Gastrocnemius medialis (tissue), 4 donors: Measurements from ENCODE around the gene CAPN5. TPM values are rescaled to one million over a fixed set of nuclear protein-coding genes. Genes with fewer than 3 reads are reported as not detected.

ENCODE experiments used
- ATAC-seq, 2 donors: fragments of 150-250 bp; one replicate each; pipeline ENCODE4 v1.9.1; 2016
- DNase-seq, 2 donors: peaks; one replicate each; pipeline ENCODE4 v3.0.0-alpha.2; 2019
- H3K27ac ChIP-seq, 4 donors: fragments of 200-600 bp; sonication (generic); 1 replicate in 1 of 4; 2 replicates in 3 of 4; pipeline ENCODE4 v1.5.1; 2016 to 2018; ENCODE audit warnings: mild to moderate bottlenecking in 2 of 4, moderate library complexity in 1 of 4
- H3K27me3 ChIP-seq, 3 donors: fragments of 200-600 bp; sonication (generic) in 2 of 3; 1 replicate in 1 of 3; 2 replicates in 2 of 3; pipeline versions ENCODE4 v1.5.1 to v1.6.0; 2016 to 2019; ENCODE audit warnings: mild to moderate bottlenecking in 1 of 3, moderate library complexity in 1 of 3
- H3K36me3 ChIP-seq, 2 donors: fragments of 200-600 bp; sonication (generic) in 1 of 2; one replicate each; pipeline ENCODE4 v1.5.1; 2017 to 2018
- H3K4me1 ChIP-seq, 2 donors: fragments of 200-600 bp; sonication (generic) in 1 of 2; one replicate each; pipeline ENCODE4 v1.5.1; 2016 to 2017; ENCODE audit warnings: mild to moderate bottlenecking in 2 of 2
- H3K4me3 ChIP-seq, 4 donors: fragments of 200-600 bp; sonication (generic) in 3 of 4; 1 replicate in 1 of 4; 2 replicates in 3 of 4; pipeline ENCODE4 v1.5.1; 2016 to 2019; ENCODE audit warnings: mild to moderate bottlenecking in 2 of 4
- H3K9me3 ChIP-seq, 3 donors: fragments of 200-600 bp; sonication (generic) in 2 of 3; 1 replicate in 1 of 3; 2 replicates in 2 of 3; pipeline ENCODE4 v1.5.1; 2016 to 2019
- POLR2A ChIP-seq, 2 donors: fragments of 450-650 bp; IDR thresholded peaks; one replicate each; pipeline ENCODE4 v1.6.1; 2017; ENCODE audit warnings: antibody characterized with exemption in 2 of 2, mild to moderate bottlenecking in 2 of 2, moderate library complexity in 2 of 2
- in situ Hi-C, 4 donors: fragments of 200-750 bp; cut with MboI; loops; one replicate each; pipeline versions ENCODE4 v1.15.0 to v1.8.0; 2017; ENCODE audit warnings: low sequenced_read_pairs in 4 of 4
- intact Hi-C: fragments of 100-400 bp; cut with DNase I; formaldehyde crosslinking; loops from one replicate; pipeline ENCODE4 v1.15.1; 2023; ENCODE audit warnings: low total_unique reads
- total RNA-seq, 4 donors: library from RNA; depleted of rRNA; stranded (reverse); fragments of >200 nt; gene quantifications; one replicate each; pipeline versions ENCODE4 v1.1.0 to v1.2.3, GENCODE V29; 2016
- TF ChIP-seq, protein P1 (sequence below), 5 experiments: fragments of 450-650 bp in 3 of 5; fragments of 200-600 bp in 2 of 5; sonication (generic) in 2 of 5; IDR thresholded peaks in 4 of 5; conservative IDR thresholded peaks in 1 of 5; 1 replicate in 4 of 5; 2 replicates in 1 of 5; pipeline ENCODE4 v1.5.1; 2016 to 2019; ENCODE audit warnings: antibody characterized with exemption in 5 of 5, mild to moderate bottlenecking in 3 of 5, moderate library complexity in 3 of 5

The CAPN5 gene
- total RNA-seq, 4 donors from 2014 or later = 0.58 to 12.4 (median 1.5) TPM

DNA sequence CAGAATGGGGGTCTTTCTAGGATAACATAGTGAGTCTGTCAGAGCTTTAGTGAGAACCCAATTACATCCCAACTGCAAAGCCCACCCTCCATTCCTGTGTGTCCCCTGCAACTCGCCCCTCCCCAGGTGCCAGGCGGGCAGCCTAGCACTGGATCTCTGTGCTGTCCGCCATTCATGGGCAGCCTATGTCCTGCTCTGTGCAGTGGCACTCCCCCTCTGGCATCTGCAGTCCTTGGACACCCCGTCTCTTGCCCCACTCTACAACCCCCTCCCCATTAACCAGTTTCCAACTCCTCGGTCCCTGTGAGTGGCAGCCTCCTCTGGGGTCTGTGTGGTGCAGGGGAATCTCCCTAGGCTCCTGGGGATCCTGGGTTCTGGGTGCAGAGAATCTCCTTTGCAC is 98.3 kb downstream of the CAPN5 start:
- H3K9me3 ChIP-seq = no peaks in the 10 kb centered on the region
- no peak for TF ChIP-seq POLR2A (IDR thresholded peaks at IDR 0.05)
- TF ChIP-seq, protein P1, sequence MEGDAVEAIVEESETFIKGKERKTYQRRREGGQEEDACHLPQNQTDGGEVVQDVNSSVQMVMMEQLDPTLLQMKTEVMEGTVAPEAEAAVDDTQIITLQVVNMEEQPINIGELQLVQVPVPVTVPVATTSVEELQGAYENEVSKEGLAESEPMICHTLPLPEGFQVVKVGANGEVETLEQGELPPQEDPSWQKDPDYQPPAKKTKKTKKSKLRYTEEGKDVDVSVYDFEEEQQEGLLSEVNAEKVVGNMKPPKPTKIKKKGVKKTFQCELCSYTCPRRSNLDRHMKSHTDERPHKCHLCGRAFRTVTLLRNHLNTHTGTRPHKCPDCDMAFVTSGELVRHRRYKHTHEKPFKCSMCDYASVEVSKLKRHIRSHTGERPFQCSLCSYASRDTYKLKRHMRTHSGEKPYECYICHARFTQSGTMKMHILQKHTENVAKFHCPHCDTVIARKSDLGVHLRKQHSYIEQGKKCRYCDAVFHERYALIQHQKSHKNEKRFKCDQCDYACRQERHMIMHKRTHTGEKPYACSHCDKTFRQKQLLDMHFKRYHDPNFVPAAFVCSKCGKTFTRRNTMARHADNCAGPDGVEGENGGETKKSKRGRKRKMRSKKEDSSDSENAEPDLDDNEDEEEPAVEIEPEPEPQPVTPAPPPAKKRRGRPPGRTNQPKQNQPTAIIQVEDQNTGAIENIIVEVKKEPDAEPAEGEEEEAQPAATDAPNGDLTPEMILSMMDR (IDR thresholded peaks at IDR 0.05 in 4 of 5, conservative IDR thresholded peaks at IDR 0.05 in 1 of 5) = no peak
- intact Hi-C loops = no loop called here
- H3K27me3 ChIP-seq = no peaks in the 10 kb centered on the region
- no peak for ATAC-seq
- no peaks in the 10 kb centered on the region for H3K4me1 ChIP-seq
- no peak overlapping the region for H3K4me3 ChIP-seq
- no peaks in the 10 kb centered on the region for H3K36me3 ChIP-seq
- in situ Hi-C loops = no loop called here
- no peak for DNase-seq
- no peak overlapping the region for H3K27ac ChIP-seq

DNA sequence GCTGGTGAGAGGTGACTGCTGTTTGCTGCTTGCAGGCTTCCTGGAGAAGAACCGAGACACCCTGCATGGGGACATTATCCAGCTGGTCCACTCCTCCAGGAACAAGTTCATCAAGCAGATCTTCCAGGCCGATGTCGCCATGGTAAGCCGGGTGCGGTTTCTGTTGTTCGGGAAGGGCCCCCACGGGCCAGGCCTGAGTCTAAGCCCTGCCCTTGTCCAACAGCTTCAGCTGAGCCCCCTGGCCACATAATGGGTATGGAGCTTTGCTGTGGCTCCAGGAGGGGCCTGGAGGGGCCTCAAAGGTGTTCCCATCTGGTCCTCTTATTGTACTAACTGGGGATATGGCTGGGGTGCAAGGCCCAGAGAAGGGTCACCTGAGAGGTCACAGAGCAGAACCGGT is 99.2 kb downstream of the CAPN5 start:
- Histone ChIP-seq H3K9me3 (no peaks in the 10 kb centered on the region), H3K4me3 (no peak overlapping the region), H3K27me3 (no peaks in the 10 kb centered on the region), H3K36me3 (no peaks in the 10 kb centered on the region), H3K4me1 (no peaks in the 10 kb centered on the region), H3K27ac (no peak overlapping the region)
- TF ChIP-seq, protein P1 (IDR thresholded peaks at IDR 0.05 in 4 of 5, conservative IDR thresholded peaks at IDR 0.05 in 1 of 5) = no peak
- no peak for TF ChIP-seq POLR2A (IDR thresholded peaks at IDR 0.05)
- no peak for ATAC-seq
- intact Hi-C loops = no loop called here
- DNase-seq = no peak
- in situ Hi-C loops = no loop called here

- DNase-seq = no peak
These were observed 100.4 kb downstream of the CAPN5 start for GRCh38 chr11:77167111-77167626.

DNA sequence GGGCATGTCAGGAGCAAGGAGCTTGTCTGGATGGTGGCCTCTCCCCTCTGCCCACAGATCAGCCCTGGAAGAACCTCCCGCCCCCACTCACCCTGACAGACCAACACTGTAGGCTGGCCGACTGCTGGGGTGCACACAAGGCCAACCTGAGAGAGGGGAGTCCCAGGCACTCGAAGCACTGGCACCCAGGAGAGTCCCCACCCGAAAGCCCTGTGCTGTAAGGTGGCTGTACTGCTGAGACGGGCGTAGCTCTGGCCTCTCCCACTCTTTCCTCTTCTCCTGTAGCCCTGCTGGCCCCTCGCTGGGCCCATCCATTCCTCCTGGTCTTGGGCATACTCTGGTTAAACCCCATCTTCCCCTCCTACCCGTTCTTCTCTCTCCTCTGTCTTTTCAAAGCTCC is 101.0 kb downstream of the CAPN5 start:
- no peaks in the 10 kb centered on the region for H3K4me1 ChIP-seq
- no peaks in the 10 kb centered on the region for H3K27me3 ChIP-seq
- in situ Hi-C loops (no loop called here), intact Hi-C loops (no loop called here)
- ATAC-seq (no peak), DNase-seq (no peak)
- no peak for TF ChIP-seq POLR2A (IDR thresholded peaks at IDR 0.05)
- TF ChIP-seq, protein P1 (IDR thresholded peaks at IDR 0.05 in 4 of 5, conservative IDR thresholded peaks at IDR 0.05 in 1 of 5) = no peak
- H3K9me3 ChIP-seq = no peaks in the 10 kb centered on the region
- H3K4me3 ChIP-seq = no peak overlapping the region
- H3K27ac ChIP-seq = no peak overlapping the region
- no peaks in the 10 kb centered on the region for H3K36me3 ChIP-seq

More at GRCh38 chr11:77167111-77167626, 100.4 kb downstream of the CAPN5 start:
- intact Hi-C loops (no loop called here), in situ Hi-C loops (no loop called here)
- Histone ChIP-seq H3K27ac (no peak overlapping the region), H3K27me3 (no peaks in the 10 kb centered on the region), H3K4me3 (no peak overlapping the region), H3K9me3 (no peaks in the 10 kb centered on the region), H3K4me1 (no peaks in the 10 kb centered on the region), H3K36me3 (no peaks in the 10 kb centered on the region)
- ATAC-seq = no peak
- TF ChIP-seq POLR2A (IDR thresholded peaks at IDR 0.05) = no peak
- TF ChIP-seq, protein P1 (IDR thresholded peaks at IDR 0.05 in 4 of 5, conservative IDR thresholded peaks at IDR 0.05 in 1 of 5) = no peak

DNA sequence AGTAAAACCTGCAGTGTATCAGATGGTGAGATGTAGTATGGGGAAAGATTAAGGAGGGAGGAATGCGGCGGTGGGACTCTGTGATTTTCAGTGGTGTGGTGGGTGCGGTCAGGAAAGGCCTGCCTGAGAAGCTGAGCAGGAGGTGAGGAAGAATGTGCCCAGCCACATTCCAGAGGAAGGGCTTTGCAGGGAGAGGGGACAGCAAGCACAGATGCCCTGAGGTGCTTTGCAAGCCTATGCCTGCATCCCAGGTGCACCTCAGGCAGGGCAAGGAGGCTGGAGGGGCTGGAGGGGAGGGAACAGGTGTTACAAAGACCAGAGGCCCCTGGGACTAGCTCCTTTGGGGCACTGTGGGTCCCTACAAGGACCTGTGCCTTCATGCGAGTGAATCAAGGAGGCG is 103.3 kb downstream of the CAPN5 start:
- in situ Hi-C loops = no loop called here
- H3K36me3 ChIP-seq = no peaks in the 10 kb centered on the region
- no peak for TF ChIP-seq POLR2A (IDR thresholded peaks at IDR 0.05)
- TF ChIP-seq, protein P1 (IDR thresholded peaks at IDR 0.05 in 4 of 5, conservative IDR thresholded peaks at IDR 0.05 in 1 of 5) = no peak
- no peak overlapping the region for H3K27ac ChIP-seq
- intact Hi-C loops = no loop called here
- no peak for ATAC-seq
- DNase-seq = no peak
- no peak overlapping the region for H3K4me3 ChIP-seq
- no peaks in the 10 kb centered on the region for H3K9me3 ChIP-seq
- H3K4me1 ChIP-seq = no peaks in the 10 kb centered on the region
- no peaks in the 10 kb centered on the region for H3K27me3 ChIP-seq
